IPS-18c (cell line): ENCODE measurements around the gene TMC3.

Experiments
- H3K4me3 ChIP-seq: 2 replicates; pipeline ENCODE4 v1.7.0; 2013; ENCODE audit warnings: low read depth, mild to moderate bottlenecking, low read length, moderate library complexity; ENCODE audit not compliant: insufficient read depth
- H3K9me3 ChIP-seq: one replicate; pipeline ENCODE4 v1.6.1; 2013; ENCODE audit warnings: mild to moderate bottlenecking, low read length, moderate library complexity; ENCODE audit not compliant: control insufficient read depth, insufficient read depth

TMC3 gene

DNA sequence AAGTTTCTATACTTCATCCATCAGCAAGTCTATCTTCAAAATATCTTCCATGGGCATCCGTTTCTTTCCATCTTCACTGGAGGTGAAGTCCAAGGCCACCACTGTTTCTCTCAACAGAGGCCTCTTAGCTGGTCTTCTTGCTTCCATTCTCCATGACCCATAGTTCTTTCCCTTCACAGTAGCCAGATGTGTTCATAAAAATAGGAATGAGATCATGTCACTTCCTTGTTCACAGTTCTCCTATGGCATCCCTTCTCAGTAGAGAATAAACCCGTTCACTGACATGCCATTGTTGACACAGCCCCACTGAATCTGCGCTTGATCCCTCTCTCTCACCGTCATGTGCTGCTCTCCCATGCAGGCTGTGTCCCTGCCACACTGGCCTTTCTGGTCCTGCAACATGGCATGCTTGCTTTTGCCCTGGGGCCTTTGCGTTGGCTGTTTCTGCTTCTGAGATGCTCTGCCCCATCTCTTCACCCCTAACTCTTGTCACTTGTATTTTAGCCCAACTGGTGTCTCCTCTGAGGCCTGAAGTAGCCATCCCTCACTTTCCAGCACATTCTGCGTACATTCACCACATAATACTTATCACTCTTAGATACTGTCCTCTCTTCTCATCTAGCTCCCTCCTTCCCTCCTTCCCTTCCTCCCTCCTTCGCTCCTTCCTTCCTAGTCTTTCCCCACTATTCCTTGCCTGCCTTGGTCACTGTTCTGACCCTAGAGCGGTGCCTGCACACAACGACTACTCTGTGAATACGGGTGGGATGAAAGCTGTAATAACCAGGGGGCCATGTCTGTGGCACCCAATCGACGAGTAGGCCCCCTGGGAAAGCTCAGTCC is 92.0 kb downstream of the TMC3 start:
- no peak overlapping the region for H3K4me3 ChIP-seq
- H3K9me3 ChIP-seq = no peaks in the 10 kb centered on the region

DNA sequence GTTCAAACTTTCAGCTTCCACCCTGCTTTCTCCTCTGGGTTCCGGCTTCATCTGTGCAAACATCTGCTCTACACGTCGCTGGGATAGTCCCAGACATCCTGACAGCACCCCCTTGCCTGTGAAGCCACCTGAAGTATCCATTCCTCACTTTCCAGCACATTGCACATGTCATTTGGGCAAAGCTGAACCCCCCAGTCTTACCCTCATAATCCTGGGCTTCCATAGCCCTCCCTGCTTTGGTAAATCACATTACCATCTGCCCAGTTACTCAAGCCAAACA is 92.6 kb downstream of the TMC3 start:
- H3K4me3 ChIP-seq = no peak overlapping the region
- H3K9me3 ChIP-seq = no peaks in the 10 kb centered on the region
